ENCODE measurements around the gene RNF152.
"Not testable (repeated sequence)": the region's sequence is repeated elsewhere in the genome, so short reads cannot be mapped to it uniquely, and the experiment has no call there.

The RNF152 gene

DNA sequence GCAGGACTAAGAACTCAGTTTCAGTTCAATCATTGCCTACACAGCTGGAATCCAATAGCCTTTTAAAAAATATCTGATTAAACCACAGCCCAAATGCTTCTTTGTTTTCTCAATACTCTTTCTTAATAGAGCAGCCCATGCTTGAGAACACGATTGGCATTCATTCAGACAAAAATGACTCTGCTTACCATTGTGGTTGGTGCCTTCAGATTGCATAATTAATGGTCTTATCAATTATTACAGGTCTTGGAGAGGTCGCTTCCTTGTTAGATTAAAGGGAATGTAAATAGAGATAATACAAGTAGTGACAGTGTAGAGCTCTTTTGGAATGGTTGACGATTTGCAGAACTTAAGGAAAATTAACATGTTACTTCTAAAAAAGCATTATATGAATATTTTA is 107.2 kb downstream of the RNF152 start:
- H3K36me3 ChIP-seq (ENCODE audit: low read depth) = no peaks in the 10 kb centered on the region
- H3K4me1 ChIP-seq (ENCODE audit: insufficient read depth, poor library complexity, severe bottlenecking) = no peaks in the 10 kb centered on the region
- H3K27ac ChIP-seq (ENCODE audit: poor library complexity, severe bottlenecking) = no peak overlapping the region
- H3K9me3 ChIP-seq (ENCODE audit: severe bottlenecking) = no peaks in the 10 kb centered on the region
- ATAC-seq (ENCODE audit: low read depth) (no peak), DNase-seq (ENCODE audit: low spot score) (no peak)
- H3K27me3 ChIP-seq (ENCODE audit: insufficient read depth, poor library complexity, severe bottlenecking) = no peaks in the 10 kb centered on the region
- TF ChIP-seq, protein P1, sequence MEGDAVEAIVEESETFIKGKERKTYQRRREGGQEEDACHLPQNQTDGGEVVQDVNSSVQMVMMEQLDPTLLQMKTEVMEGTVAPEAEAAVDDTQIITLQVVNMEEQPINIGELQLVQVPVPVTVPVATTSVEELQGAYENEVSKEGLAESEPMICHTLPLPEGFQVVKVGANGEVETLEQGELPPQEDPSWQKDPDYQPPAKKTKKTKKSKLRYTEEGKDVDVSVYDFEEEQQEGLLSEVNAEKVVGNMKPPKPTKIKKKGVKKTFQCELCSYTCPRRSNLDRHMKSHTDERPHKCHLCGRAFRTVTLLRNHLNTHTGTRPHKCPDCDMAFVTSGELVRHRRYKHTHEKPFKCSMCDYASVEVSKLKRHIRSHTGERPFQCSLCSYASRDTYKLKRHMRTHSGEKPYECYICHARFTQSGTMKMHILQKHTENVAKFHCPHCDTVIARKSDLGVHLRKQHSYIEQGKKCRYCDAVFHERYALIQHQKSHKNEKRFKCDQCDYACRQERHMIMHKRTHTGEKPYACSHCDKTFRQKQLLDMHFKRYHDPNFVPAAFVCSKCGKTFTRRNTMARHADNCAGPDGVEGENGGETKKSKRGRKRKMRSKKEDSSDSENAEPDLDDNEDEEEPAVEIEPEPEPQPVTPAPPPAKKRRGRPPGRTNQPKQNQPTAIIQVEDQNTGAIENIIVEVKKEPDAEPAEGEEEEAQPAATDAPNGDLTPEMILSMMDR (IDR thresholded peaks at IDR 0.05; ENCODE audit: poor library complexity, severe bottlenecking) = no peak
- H3K4me3 ChIP-seq (ENCODE audit: severe bottlenecking) = no peak overlapping the region

GRCh38 chr18:61784834-61785233 is 108.0 kb downstream of the RNF152 start:
- Histone ChIP-seq H3K36me3 (ENCODE audit: low read depth) (no peaks in the 10 kb centered on the region), H3K4me3 (ENCODE audit: severe bottlenecking) (no peak overlapping the region), H3K4me1 (ENCODE audit: insufficient read depth, poor library complexity, severe bottlenecking) (no peaks in the 10 kb centered on the region), H3K9me3 (ENCODE audit: severe bottlenecking) (no peaks in the 10 kb centered on the region), H3K27me3 (ENCODE audit: insufficient read depth, poor library complexity, severe bottlenecking) (no peaks in the 10 kb centered on the region), H3K27ac (ENCODE audit: poor library complexity, severe bottlenecking) (no peak overlapping the region)
- TF ChIP-seq, protein P1 (IDR thresholded peaks at IDR 0.05; ENCODE audit: poor library complexity, severe bottlenecking) = no peak
- ATAC-seq (ENCODE audit: low read depth) (no peak), DNase-seq (ENCODE audit: low spot score) (no peak)

GRCh38 chr18:61782545-61782944 is 110.3 kb downstream of the RNF152 start:
- Histone ChIP-seq H3K27ac (ENCODE audit: poor library complexity, severe bottlenecking) (no peak overlapping the region), H3K36me3 (ENCODE audit: low read depth) (no peaks in the 10 kb centered on the region), H3K27me3 (ENCODE audit: insufficient read depth, poor library complexity, severe bottlenecking) (no peaks in the 10 kb centered on the region), H3K9me3 (ENCODE audit: severe bottlenecking) (no peaks in the 10 kb centered on the region), H3K4me1 (ENCODE audit: insufficient read depth, poor library complexity, severe bottlenecking) (no peaks in the 10 kb centered on the region), H3K4me3 (ENCODE audit: severe bottlenecking) (no peak overlapping the region)
- ATAC-seq (ENCODE audit: low read depth) (no peak), DNase-seq (ENCODE audit: low spot score) (no peak)
- TF ChIP-seq, protein P1 (IDR thresholded peaks at IDR 0.05; ENCODE audit: poor library complexity, severe bottlenecking) = no peak

DNA sequence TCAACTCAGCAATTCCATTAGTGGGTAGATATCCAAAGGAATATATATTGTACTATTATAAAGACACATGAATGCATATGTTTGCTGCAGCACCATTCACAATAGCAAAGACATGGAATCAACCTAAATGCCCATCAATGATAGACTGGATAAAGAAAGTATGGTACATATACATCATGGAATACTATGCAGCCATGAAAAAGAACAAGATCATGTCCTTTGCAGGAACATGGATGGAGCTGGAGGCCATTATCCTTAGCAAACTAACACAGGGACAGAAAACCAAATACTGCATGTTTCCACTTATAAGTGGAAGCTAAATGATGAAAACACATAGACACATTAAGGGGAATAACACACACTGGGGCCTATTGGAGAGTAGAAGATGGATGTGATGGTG is 116.6 kb downstream of the RNF152 start:
- H3K9me3 ChIP-seq (ENCODE audit: severe bottlenecking); H3K4me1 ChIP-seq (ENCODE audit: insufficient read depth, poor library complexity, severe bottlenecking); H3K27me3 ChIP-seq (ENCODE audit: insufficient read depth, poor library complexity, severe bottlenecking); H3K4me3 ChIP-seq (ENCODE audit: severe bottlenecking); H3K27ac ChIP-seq (ENCODE audit: poor library complexity, severe bottlenecking); ATAC-seq (ENCODE audit: low read depth); H3K36me3 ChIP-seq (ENCODE audit: low read depth); DNase-seq (ENCODE audit: low spot score): not testable (repeated sequence)

DNA sequence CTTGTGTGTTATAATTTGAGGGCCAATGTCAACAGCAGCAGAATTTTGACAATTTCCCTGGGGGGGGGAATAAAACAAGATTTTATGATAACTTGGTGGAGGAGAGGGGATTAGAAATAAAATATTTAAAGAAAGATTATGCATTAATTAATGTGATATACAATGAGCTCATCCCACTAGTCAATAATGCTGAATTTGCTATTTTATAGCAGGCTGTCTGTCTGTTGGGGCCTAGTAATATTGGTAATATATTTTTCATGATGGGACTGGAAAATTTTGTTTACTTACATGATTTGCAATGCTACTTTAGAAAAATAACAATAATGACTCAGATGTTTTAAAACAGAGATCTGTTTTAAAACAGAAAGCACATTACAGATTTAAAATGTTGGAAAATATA is 118.0 kb downstream of the RNF152 start:
- H3K4me3 ChIP-seq (ENCODE audit: severe bottlenecking) = no peak overlapping the region
- ATAC-seq (ENCODE audit: low read depth) = no peak
- no peaks in the 10 kb centered on the region for H3K4me1 ChIP-seq (ENCODE audit: insufficient read depth, poor library complexity, severe bottlenecking)
- H3K27me3 ChIP-seq (ENCODE audit: insufficient read depth, poor library complexity, severe bottlenecking) = no peaks in the 10 kb centered on the region
- no peaks in the 10 kb centered on the region for H3K36me3 ChIP-seq (ENCODE audit: low read depth)
- no peak for DNase-seq (ENCODE audit: low spot score)
- TF ChIP-seq, protein P1 (IDR thresholded peaks at IDR 0.05; ENCODE audit: poor library complexity, severe bottlenecking) = no peak
- no peaks in the 10 kb centered on the region for H3K9me3 ChIP-seq (ENCODE audit: severe bottlenecking)
- H3K27ac ChIP-seq (ENCODE audit: poor library complexity, severe bottlenecking) = no peak overlapping the region

Measured in RWPE2 (cell line).